Measurements from ENCODE around the gene FRS3.

GRCh38 chr6:41724228-41724580 lies 55.5 kb downstream of the FRS3 start:
- TF ChIP-seq, protein P1, sequence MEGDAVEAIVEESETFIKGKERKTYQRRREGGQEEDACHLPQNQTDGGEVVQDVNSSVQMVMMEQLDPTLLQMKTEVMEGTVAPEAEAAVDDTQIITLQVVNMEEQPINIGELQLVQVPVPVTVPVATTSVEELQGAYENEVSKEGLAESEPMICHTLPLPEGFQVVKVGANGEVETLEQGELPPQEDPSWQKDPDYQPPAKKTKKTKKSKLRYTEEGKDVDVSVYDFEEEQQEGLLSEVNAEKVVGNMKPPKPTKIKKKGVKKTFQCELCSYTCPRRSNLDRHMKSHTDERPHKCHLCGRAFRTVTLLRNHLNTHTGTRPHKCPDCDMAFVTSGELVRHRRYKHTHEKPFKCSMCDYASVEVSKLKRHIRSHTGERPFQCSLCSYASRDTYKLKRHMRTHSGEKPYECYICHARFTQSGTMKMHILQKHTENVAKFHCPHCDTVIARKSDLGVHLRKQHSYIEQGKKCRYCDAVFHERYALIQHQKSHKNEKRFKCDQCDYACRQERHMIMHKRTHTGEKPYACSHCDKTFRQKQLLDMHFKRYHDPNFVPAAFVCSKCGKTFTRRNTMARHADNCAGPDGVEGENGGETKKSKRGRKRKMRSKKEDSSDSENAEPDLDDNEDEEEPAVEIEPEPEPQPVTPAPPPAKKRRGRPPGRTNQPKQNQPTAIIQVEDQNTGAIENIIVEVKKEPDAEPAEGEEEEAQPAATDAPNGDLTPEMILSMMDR (IDR thresholded peaks at IDR 0.05), result no peak
- TF ChIP-seq EP300 (IDR thresholded peaks at IDR 0.05), result no peak
